Measurements from ENCODE around the gene WDR1.
A peak's percentile ranks its signal among the peaks of the same experiment; 100 is the strongest.
"Not testable (repeated sequence)": the region's sequence is repeated elsewhere in the genome, so short reads cannot be mapped to it uniquely, and the experiment has no call there.

The WDR1 gene

DNA sequence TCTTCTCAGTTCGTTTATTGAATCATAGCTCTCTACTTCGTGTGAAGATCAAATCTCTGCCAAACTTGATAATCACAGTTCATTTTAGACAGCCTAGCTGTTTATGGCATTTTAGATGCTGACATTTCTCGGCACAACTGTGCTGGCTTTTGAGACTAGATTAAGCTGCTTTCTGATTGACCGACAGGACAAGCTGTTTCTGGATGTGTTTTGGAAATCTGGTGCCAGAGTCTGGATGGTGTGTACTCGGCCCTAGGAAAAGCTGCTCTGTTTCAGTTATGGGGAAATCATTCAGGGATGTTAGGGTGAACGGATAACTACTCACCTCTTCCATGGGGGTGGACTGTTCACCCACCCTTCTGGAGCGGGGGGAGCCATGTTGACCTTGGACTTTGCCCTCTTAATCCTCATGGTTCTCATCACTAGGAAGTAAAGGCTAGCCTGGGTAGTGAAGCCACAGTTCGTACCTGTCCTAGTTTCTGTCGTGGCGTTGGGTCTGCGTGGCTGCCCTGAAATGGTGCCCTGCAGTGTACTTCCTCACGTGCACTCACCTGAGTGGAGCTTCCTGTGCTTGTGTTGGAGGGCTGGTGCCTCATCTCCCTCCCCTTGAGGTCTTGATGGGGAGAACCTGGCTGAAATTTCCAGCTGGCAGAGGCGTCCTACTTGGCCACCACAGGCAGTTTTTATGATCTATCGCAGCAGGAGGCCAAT lies 13.7 kb upstream of the WDR1 start:
- no peak for DNase-seq

DNA sequence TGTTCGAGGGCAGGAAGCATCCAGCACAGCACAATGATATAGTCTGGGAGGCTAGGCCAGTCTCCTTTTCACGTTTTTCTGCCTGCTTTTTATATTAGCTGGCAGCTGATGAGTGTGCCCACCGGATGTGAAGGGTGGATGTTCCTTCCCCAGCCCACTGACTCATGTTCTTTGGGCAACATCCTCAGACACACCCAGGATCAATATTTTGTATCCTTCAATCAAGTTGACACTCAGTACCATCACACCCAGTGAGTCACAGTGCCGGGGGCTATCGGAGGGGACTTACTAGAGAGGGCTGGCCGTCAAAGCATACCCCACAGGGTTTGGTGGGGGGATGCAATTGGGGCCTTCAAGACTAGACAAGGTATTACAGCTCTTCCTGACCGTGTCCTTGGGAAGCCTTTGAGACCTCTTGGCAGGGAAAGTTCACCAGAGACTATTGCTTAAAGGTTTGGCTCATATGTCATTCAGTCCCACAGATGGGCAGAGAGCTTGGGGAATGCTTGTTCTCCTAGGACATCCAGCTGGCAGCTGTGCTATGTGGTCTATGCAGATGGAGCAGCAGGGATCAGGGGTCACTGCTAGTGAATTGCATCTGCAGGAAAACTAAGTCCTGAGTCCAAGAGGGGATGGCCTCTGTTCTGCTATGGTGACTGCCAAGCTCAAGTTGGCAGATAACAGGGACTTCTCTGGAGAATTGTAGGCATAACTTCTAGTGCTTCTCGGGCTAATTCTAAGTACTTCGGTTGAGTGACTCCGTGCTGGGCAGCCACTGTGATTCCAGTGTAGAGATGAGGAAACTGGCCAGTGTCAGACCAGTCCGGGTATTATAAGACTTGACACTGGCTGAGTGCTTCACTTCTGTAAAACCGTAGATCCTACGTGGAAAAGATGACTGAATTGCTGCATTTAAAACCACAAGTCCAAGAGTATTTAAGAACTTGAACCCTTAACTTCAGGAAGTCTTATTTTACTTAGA lies 12.9 kb upstream of the WDR1 start:
- no peak for DNase-seq

DNA sequence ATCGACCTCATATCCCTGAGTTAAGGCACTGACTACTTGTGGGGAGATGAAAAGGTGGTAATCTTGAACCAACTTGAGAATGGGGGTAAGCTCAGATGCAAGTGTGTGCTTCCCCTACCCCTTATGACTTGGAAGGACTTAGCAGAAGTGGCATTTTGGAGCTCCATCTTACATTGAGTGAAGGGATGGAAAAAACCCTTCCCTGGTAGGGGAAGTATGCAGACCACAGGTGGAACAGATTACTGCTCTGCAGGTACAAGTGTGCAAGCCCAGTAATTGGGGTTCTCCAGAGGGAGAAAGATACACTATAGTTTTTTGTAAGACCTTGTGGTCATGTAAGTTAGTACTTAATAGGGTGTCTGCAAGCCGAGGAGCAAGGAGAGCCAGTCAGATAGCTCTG lies 12.2 kb upstream of the WDR1 start:
- DNase-seq: no peak

DNA sequence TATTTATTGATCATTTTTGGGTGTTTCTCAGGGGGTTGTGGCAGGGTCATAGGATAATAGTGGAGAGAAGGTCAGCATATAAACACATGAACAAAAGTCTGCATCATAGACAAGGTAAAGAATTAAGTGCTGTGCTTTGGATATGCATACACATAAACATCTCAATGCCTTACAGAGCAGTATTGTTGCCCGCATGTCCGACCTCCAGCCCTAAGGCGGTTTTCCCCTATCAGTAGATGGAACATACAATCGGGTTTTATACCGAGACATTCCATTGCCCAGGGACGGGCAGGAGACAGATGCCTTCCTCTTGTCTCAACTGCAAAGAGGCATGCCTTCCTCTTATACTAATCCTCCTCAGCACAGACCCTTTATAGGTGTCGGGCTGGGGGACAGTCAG lies 10.9 kb upstream of the WDR1 start:
- DNase-seq: not testable (repeated sequence)

DNA sequence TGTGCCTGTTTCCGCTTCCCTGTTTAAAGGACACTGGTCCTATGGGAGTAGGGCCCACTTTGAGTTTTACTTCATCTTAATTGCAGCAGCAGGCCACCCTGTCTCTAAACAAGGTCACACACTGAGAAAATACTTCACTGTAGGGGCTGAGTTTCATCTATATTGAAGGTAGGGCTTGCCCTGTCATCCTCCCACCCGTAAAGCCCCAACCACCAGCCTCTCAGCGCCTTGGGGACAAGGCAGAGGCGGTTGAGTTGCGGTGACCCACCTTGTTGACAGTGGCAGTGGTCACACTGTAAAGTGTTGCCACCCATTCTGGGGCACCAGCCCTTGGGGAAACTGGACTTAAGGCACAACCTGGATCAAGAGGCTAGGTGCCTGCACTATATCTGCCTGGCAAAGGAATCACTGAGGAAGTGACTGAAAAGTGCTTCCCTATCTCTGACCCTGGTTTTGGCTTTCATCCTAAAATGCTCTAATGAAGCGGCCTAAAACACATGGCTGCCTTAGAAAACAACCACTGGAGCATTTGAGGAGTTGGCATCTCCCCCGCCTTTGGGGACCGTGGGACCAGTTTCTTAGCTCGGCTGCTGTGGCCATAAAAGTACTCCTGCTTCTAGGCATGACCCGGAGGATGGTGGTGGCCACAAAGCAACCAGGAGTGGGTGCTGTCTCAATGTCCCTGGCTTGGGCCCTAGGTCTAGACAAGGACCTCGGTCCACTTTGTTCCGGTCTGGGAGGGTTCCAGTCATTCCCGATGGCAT lies 7.8 kb upstream of the WDR1 start:
- no peak for DNase-seq

DNA sequence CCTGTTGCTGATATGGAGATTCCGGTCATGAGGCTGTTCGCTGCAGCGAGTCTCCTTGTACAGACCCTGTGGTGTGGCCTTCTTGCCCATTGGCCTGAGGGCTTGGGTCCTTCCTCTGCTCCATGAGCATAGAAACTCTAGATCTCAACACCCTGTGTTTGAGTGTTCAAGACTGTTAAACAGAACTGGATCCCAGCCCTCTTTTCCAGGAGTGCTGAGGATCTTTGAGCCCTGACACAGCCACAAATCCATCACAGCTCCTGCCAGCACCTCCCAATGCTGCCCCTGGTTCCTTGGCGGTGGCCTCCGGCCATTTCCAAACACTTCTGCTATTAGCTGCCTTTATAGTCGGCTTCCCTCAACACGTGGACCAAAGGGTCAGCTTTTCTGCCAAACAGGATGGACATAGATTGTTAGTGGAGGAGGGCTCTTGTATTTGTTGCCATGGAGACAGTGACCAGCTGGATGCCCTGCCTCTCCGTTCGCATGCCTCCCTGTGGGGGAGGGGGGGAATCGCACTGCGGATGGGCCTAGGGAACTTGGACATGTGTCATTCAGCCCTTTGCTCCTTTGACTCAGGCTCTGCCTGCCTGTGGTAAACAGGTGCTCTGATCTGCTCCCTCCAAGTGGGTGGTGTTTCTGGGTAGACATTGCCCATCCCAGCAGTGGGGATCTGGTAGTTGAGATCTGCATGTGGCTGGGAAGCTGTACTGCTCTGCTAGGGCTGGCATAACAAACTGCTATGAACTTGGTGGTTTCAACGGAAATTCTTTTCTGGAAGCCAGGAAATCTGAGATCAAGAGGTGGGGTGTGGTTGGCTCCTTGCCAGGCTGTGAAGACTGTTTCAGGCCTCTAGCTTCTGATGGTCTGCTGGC lies 6.9 kb upstream of the WDR1 start:
- no peak for DNase-seq

DNA sequence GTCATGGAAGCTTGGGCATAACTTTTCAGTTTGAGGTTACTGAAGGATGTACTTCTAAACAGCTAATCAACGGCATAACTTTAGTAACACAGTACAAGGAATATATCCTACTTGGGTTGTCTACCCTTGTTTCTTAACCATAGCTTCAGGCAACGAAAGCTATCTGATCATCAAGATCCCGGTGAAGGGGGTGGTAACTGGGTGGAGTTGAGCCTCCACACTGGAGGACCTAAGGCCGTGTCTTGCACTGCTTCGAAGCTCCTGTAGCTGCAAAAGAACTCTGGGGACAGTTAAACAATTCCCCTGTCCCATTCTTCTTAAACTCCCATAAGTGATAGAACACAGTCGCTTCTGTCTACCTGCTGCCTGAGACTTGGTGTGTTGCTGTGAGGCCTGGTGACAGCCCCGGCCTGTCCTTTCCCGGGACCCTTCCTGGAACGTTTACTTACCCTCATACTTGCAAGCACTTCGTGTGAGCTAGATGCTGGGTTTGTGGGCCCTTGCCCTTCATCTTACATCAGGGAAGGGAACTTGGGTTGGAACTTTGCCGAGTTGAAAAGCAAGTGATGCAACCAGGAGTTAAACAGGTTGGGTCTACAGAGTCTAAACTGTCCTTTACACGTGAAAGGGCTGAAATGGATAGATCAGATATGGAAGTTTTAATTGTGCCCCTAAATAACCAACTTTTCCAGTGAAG lies 5.8 kb upstream of the WDR1 start:
- DNase-seq: no peak

DNA sequence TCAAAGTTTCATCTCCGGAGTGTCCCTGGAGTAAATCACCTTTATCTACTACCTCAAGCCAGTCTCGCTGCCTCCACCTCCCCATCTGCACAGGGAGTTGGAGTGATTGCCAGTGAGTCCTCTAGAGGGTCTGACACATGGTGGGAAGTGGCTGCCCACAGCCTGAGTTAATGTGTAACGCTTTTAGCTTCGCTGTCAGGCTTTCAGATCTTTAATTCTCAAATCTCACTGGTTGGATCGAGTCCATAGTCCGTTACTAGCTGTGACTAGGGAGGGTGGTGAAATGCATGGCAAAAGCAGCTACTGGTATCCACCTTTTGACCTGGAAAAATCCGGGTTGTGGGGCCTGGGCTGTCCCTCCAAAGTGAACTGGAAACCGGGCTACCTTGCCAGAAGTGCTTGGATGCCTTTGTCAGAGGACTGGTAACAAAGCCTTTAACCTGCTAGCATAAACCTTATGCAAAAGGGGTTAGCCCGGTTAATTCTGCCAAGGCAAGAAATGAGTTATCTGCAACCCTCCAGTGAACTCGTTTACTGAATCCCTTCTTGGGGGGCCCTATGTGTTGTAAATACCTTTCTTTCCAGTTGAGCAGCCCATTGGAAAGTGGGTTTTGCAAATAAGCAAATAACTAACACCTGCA lies 5.1 kb upstream of the WDR1 start:
- no peak for DNase-seq

DNA sequence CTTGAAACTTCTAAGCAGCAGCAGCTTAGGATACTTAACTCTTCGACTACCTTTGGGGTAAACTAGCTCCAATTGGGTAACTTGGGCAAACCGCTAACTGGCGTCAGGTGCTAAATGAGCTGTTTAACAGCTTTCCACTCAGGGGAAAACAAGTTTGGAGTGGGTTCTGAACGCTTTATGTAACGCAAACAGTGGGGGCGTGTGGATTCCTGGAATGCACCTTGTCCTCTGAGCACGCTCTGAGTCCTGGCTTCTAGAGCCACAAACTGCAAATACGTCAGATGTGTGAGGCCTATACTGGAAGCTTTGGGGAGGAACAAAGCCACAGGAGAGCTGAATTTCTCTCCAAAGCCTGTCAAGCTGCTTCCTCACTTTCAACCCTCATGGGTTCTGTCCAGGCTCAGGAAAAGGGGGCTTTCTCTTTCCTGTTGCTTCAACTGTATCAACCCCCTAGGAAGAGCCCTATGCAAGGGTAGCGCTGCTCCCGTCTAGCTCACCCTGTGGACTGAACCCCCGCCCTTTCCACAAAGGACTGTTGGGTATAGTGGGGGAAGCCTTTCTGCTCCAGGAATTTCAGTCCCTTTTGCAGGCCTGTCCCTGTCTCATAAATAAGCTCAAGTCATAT lies 4.5 kb upstream of the WDR1 start:
- DNase-seq: no peak

DNA sequence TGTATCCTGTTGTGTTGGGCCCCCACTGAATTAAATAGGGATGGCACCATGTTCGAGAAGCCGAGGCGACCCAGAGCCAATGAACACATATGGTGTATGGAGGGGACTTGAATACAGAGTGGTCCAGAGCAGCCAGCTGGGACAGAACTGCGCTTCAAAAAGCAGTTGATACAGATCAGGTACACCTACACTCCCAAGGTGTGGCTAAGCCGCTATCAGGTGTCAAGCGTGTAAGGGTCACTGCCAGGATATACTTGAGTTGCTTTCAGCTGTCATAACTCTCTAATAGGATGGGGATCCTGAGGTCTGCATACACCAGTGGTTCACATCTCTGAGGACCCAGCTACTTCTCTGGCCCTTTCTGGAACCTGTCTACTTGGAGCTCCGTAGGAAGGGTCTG lies 3.2 kb upstream of the WDR1 start:
- DNase-seq: no peak

DNA sequence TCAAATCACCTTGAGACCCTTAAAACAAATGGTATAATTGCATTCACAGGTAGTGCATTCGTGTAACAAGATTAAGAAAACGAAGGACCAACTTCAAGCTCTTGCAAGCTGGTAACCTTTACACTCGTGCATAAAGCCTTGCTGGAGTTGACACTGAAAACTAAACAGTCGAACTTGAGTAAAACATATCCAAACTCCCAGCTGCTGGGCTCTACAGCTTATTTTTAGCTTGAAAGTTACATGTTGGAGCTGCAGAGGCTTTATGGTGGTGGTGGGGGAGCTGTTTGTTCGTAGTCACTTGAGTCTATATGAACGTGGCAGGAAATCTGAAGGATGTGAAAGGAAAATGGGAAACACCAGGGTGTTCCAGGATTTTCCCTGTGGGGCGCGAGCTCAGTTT lies 2.7 kb upstream of the WDR1 start:
- no peak for DNase-seq

DNA sequence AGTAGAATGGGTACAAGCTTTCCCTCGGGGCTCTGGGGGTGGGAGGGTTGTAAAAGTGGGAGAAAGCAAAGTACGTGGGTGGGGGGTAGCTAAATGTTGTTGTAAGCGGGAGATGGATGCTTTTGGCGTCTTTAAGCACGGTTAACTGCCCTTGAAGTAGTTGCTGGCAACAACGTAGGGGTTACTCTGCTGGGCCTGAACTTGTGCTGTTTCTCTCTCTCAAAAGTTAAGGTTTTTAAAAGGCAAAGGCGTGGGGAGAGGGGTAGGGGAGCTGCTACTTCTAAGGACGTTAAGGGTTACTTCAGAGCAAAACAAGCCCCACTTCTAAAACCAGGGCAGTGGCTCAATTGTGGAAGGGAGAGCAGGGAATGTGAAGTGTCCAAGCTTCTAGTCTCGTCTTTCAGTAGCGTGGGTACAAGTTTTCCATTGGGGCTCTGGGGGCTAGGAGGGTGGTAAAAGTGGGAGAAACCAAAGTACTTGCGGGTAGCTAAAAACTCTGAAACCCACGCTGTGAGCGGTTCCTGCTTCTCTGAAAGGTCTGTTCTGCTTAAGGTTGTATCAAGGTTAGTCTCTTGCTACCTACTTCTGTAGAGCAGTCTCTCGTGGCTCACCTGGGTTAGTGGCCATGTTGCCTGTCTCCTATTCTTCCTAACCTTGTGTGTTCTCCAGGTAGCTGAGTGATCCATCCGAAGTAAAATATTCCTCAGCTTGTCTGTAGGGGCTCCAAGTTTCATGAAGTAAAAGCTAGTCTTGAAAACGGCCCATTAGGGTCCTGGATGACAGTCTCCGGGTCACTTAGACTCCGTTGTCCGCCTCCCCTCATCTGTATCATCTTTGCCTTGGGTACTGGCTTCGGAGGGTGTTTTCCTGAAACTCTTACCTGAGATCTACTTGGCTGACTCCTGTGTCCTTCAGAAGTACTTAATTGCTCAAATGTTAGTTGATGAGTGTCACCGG lies 1.7 kb upstream of the WDR1 start:
- no peak for DNase-seq

DNA sequence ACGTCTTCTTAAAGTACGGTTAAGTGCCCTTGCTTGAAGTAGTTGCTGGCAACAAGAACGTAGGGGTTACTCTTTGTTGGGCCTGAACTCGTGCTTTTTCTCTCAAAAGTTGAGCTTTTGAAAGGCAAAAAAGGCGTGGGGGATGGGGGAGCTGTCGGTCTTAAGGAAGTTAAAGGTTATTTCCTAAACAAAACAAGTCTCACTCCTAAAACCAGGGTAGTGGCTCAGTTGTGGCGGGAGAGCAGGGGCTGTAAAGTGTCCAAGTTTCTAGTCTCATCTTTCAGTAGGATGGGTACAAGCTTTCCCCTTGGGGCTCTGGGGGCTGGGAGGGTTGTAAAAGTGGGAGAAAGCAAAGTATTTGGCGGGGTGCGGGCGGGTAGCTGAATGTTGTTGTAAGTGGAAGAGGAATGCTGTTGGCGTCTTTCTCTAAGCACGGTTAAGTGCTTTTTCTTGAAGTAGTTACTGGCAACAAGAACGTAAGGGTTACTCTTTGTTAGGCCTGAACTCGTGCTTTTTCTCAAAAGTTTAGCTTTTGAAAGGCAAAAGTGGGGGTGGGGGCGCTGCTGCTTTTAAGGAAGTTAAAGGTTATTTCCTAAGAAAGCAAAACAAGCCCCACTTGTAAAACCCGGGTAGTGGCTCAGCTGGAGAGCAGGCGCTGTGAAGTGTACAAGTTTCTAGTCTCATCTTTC lies 904 bp upstream of the WDR1 start:
- peak in 1 of 2 experiments; percentile 31 for DNase-seq

DNA sequence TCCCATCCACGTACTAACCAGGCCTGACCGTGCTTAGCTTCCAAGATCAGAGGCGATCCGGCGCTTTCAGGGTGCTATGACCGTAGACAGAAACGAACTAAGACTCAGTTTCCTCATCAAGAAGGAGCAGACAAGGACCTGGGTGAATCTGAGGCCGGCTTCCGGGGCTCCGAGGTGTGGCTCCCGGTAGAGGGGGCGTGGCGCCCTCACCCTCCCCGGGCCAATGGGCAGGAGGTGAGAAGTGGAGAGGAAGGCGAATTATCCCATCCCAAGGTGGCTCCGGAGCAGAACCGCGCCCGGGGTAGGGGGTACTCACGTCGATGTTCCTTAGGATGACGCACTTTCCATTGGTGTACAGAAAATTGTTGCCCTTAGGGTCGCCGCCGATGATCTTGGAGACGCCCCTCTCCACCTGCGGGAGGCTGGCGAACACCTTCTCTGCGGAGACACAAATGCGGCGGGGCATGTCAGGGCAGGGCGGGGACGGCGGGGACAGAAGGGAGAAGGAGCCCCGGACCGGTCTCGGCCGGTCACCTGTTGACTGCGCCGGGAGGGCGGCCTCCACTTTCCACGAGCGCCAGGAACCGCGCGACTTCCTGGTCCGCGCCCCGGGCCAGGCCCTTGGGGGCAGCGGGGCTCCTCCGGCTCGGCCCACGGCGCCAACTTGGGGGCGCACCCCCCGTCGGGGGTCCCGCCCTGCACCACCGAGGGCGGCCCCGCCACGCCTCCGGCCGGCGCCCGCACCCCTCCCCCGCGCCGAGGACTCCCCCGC lies 616 bp downstream of the WDR1 start:
- DNase-seq: peak; percentile 14 to 66

DNA sequence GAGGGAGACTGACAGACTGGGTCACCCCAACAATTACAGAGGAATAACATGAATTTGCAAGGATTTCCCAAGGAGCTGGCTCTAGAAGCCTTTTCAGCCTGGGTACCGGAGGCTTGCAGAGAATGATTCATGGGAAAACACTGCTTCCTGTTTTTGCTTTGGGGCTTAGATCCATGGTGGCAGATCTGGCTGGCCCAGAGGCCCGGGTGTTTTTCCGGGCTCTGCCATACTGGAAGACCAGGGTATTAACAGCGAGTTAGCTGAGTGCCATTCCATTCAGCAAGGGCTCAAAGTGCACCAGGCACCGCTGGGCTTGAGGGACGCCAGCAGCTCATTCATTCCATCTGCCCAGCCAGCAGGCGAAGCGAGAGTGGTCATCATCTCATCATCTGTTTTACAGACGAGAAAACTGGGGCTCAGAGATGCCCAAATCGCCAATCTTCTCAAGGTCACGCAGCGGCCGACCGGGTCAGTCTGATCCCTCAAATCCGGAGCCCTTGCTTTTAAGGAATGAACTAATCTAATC lies 1.3 kb downstream of the WDR1 start:
- DNase-seq: no peak

DNA sequence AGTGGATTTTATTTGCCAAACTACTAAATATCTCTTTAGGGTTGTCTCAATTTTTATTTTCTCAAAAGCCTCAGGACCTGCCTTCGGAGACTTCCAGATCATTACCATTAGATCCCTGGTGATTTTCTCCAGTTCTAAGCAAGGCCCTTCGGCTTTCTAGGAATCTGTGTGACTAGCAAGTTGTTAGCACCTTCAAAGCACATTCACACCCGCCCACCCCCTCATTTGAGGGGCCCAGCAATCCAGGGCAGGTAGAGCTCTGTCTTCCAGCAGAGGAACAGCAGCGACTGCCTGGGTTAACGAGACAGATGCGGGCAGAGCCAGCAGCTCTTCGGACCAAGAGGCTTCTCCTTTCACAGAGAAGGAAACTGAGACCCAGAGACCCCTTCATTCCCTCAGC lies 2.0 kb downstream of the WDR1 start:
- DNase-seq: no peak

DNA sequence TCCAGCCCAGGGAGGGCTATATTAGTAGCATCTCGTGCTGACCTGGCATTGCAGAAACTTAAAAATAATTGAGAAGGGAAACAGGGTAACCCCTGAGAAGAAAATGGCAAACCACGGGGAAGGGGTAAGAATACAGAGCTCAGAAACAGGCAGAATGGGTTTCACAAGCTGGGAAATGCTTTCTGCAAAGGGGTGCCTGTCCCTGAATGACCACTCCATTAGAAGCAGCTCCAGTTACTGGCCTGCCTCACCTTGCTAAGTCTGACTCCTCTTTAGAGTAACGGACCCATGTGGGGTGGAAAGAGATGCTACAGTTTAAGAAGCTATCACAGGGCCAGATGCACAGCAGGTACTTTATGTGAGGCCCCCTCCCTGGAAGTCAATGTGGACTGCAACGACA lies 2.5 kb downstream of the WDR1 start:
- no peak for DNase-seq
